ENCODE measurements around the gene ECHDC3. TPM values are rescaled to one million over a fixed set of nuclear protein-coding genes. Genes with fewer than 3 reads are reported as not detected.

ECHDC3 gene
- total and polyA plus RNA-seq, 2 of the 4 experiments (the other 2 are of a cell fraction): 4.3 to 5.0 TPM

DNA sequence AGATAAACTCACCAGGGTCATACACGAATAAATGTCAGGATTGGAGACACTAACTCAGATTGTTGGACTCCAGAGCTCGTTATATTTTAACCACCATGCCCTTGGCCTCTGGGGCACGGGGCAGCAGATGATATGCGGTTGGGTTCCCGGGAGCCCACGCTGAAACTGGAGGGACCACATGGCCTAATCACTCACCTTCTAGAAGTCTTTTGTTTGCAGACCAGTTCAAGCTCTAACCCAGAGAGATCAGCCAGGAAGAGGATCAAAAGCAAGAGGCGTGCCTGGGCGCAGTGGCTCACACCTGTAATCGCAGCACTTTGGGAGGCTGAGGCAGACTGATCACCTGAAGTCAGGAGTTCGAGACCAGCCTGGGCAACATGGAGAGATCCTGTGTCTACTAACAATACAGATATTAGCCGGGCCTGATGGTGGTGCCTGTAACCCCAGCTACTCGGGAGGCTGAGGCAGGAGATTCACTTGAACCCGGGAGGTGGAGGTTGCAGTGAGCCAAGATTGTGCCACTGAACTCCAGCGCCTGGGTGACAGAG, 42.6 kb upstream of the ECHDC3 start:
- Histone ChIP-seq H3K79me1 (ENCODE audit: low read depth in 1 of 2, low read length in 2 of 2) (no peaks in the 10 kb centered on the region), H3K14ac (replicated peaks; ENCODE audit: low read depth, low read length) (no peak overlapping the region), H3K4me3 (ENCODE audit: insufficient read depth, low read depth, low read length) (no peak overlapping the region), H3K18ac (ENCODE audit: low read depth, low read length) (no peak overlapping the region), H2BK20ac (ENCODE audit: low read depth, low read length) (no peak overlapping the region), H3K56ac (ENCODE audit: extremely low read depth, insufficient read depth, low read length) (no peak overlapping the region), H3K9me3 (ENCODE audit: control insufficient read depth, insufficient read depth, low read length) (no peaks in the 10 kb centered on the region), H4K8ac (ENCODE audit: low read depth in 2 of 2, low read length in 2 of 2) (no peak overlapping the region), H3K4me2 (ENCODE audit: low read depth, low read length) (no peak overlapping the region), H4K5ac (ENCODE audit: low read depth, low read length) (no peak overlapping the region), H2BK15ac (ENCODE audit: low read depth, low read length) (no peak overlapping the region), H2BK120ac (ENCODE audit: low read depth, low read length) (no peak overlapping the region), H2AK9ac (replicated peaks; ENCODE audit: low read depth, low read length, poor library complexity) (no peak overlapping the region), H3K4ac (ENCODE audit: low read depth, low read length) (no peak overlapping the region), H2AFZ (replicated peaks; ENCODE audit: low read length, poor library complexity) (no peak overlapping the region), H2BK5ac (ENCODE audit: low read depth, low read length, poor library complexity, severe bottlenecking) (no peak overlapping the region), H3K4me1 (ENCODE audit: control insufficient read depth, insufficient read depth, low read length) (no peaks in the 10 kb centered on the region), H4K20me1 (ENCODE audit: insufficient read depth, low read length) (no peaks in the 10 kb centered on the region), H3K36me3 (ENCODE audit: control insufficient read depth, insufficient read depth, low read length) (no peaks in the 10 kb centered on the region), H2AK5ac (ENCODE audit: low read depth, low read length) (no peak overlapping the region), H3K9ac (ENCODE audit: low read depth, low read length) (no peak overlapping the region), H3K9me1 (ENCODE audit: insufficient read depth, low read length) (no peaks in the 10 kb centered on the region), H3K27ac (ENCODE audit: insufficient read depth, low read length) (no peak overlapping the region), H3K23ac (ENCODE audit: low read depth, low read length) (no peak overlapping the region), H4K91ac (ENCODE audit: insufficient read depth, low read depth, low read length) (no peak overlapping the region), H3K27me3 (ENCODE audit: control insufficient read depth, insufficient read depth, low read length) (peaks cover 2% of the 10 kb centered on the region; the same call in 1 of the 2 replicates)
- ATAC-seq (ENCODE audit: low read depth) (no peak), DNase-seq (no peak)
- BruUV-seq (replicated peaks): no TSS peak
- ChIA-PET CTCF (interaction anchor here (0.6 kb wide), 1 partner anchor 59 kb away, joined by 3 read pairs; no protein-coding TSS in a partner anchor), POLR2A (ENCODE audit: unreplicated experiment) (no interaction called here)
- no peak for TF ChIP-seq SMC3 (IDR thresholded peaks at IDR 0.05; ENCODE audit: low read depth, low read length)
- no peak for TF ChIP-seq MAFK (IDR thresholded peaks at IDR 0.05; ENCODE audit: low read depth, low read length)
- TF ChIP-seq RAD21 (IDR thresholded peaks at IDR 0.05; ENCODE audit: low read length): no peak
- no peak for TF ChIP-seq CHD1 (IDR thresholded peaks at IDR 0.05; ENCODE audit: low read depth, low read length)
- no peak for TF ChIP-seq MAZ (IDR thresholded peaks at IDR 0.05; ENCODE audit: borderline replicate concordance, low read depth, low read length)
- no peak for TF ChIP-seq CEBPB (IDR thresholded peaks at IDR 0.05; ENCODE audit: low read depth, low read length)
- no peak for TF ChIP-seq NFE2L2 (IDR thresholded peaks at IDR 0.05; ENCODE audit: low read depth, low read length)
- TF ChIP-seq POLR2A (IDR thresholded peaks at IDR 0.05; ENCODE audit: low read depth, low read length): no peak
- TF ChIP-seq FOS (IDR thresholded peaks at IDR 0.05; ENCODE audit: low read depth, low read length): no peak
- TF ChIP-seq RCOR1 (IDR thresholded peaks at IDR 0.05; ENCODE audit: insufficient replicate concordance, low read length): no peak
- TF ChIP-seq, protein P1, sequence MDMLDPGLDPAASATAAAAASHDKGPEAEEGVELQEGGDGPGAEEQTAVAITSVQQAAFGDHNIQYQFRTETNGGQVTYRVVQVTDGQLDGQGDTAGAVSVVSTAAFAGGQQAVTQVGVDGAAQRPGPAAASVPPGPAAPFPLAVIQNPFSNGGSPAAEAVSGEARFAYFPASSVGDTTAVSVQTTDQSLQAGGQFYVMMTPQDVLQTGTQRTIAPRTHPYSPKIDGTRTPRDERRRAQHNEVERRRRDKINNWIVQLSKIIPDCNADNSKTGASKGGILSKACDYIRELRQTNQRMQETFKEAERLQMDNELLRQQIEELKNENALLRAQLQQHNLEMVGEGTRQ (IDR thresholded peaks at IDR 0.05; ENCODE audit: low read depth, low read length): no peak
- TF ChIP-seq RFX5 (IDR thresholded peaks at IDR 0.05; ENCODE audit: low read depth, low read length): no peak
- TF ChIP-seq MXI1 (IDR thresholded peaks at IDR 0.05; ENCODE audit: borderline replicate concordance, low read depth, low read length): no peak
- TF ChIP-seq, protein P2, sequence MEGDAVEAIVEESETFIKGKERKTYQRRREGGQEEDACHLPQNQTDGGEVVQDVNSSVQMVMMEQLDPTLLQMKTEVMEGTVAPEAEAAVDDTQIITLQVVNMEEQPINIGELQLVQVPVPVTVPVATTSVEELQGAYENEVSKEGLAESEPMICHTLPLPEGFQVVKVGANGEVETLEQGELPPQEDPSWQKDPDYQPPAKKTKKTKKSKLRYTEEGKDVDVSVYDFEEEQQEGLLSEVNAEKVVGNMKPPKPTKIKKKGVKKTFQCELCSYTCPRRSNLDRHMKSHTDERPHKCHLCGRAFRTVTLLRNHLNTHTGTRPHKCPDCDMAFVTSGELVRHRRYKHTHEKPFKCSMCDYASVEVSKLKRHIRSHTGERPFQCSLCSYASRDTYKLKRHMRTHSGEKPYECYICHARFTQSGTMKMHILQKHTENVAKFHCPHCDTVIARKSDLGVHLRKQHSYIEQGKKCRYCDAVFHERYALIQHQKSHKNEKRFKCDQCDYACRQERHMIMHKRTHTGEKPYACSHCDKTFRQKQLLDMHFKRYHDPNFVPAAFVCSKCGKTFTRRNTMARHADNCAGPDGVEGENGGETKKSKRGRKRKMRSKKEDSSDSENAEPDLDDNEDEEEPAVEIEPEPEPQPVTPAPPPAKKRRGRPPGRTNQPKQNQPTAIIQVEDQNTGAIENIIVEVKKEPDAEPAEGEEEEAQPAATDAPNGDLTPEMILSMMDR (conservative IDR thresholded peaks at IDR 0.05; ENCODE audit: low read depth, low read length): no peak
- intact Hi-C loops (cut with micrococcal nuclease) (no loop called here), dilution Hi-C loops (cut with HindIII; ENCODE audit: low sequenced_read_pairs, unreplicated experiment) (no loop called here), in situ Hi-C loops (cut with MboI; ENCODE audit: low sequenced_read_pairs) (no loop called here)
- WGBS, 2 experiments (ENCODE audit: extremely low coverage in 2 of 2, insufficient read length in 1 of 2): 100% methylated on average over 2 of the region's 14 CpGs; no CpG with 5 or more reads in 1 of the 2 experiments

Data from IMR-90 (cell line).